ENCODE results near the gene ALOX15. TPM values are rescaled to one million over a fixed set of nuclear protein-coding genes. Genes with fewer than 3 reads are reported as not detected.

ALOX15 gene
- polyA plus RNA-seq, 4 donors = 0.17 to 1.1 (median 0.38) TPM

- DNase-seq (ENCODE audit: low read depth in 4 of 4, low spot score in 3 of 4) = no peak
Observed at GRCh38 chr17:4582101-4582501, 59.4 kb downstream of the ALOX15 start.

Other genes with a start within 250 kb of the ALOX15 start
- gene SPNS3, start 207.7 kb downstream of the ALOX15 start, polyA plus RNA-seq (ENCODE audit: insufficient read length in 4 of 4) = 1 to 10 TPM; 2.0 to 2.9 (median 2.3) TPM
- 10 to 100 TPM; 31.2 to 52.7 (median 44.5) TPM for gene SPNS2, start 142.8 kb downstream of the ALOX15 start, polyA plus RNA-seq (ENCODE audit: insufficient read length in 4 of 4)
- 10 to 100 TPM; 34.7 to 49.4 (median 40.0) TPM for gene MYBBP1A, start 86.3 kb downstream of the ALOX15 start, polyA plus RNA-seq (ENCODE audit: insufficient read length in 4 of 4)
- 10 to 100 TPM in 1 of 4 donors, 1 to 10 TPM in 3; 6.1 to 11.3 (median 8.2) TPM for gene GGT6, start 81.1 kb downstream of the ALOX15 start, polyA plus RNA-seq (ENCODE audit: insufficient read length in 4 of 4)
- gene SMTNL2, start 57.1 kb downstream of the ALOX15 start, polyA plus RNA-seq (ENCODE audit: insufficient read length in 4 of 4) = 10 to 100 TPM; 55.0 to 66.4 (median 60.5) TPM
- 10 to 100 TPM; 40.8 to 55.7 (median 50.3) TPM for gene PELP1, start 62.5 kb upstream of the ALOX15 start, polyA plus RNA-seq (ENCODE audit: insufficient read length in 4 of 4)
- 10 to 100 TPM; 29.2 to 34.7 (median 31.2) TPM for gene ARRB2, start 69.0 kb upstream of the ALOX15 start, polyA plus RNA-seq (ENCODE audit: insufficient read length in 4 of 4)
- gene MED11, start 89.8 kb upstream of the ALOX15 start, polyA plus RNA-seq (ENCODE audit: insufficient read length in 4 of 4) = 10 to 100 TPM; 24.0 to 28.8 (median 27.1) TPM
- under 1 TPM; 0.41 to 0.95 (median 0.45) TPM for gene ZMYND15, start 98.2 kb upstream of the ALOX15 start, polyA plus RNA-seq (ENCODE audit: insufficient read length in 4 of 4)
- gene CXCL16, start 98.2 kb upstream of the ALOX15 start, polyA plus RNA-seq (ENCODE audit: insufficient read length in 4 of 4) = 10 to 100 TPM; 12.5 to 15.6 (median 13.8) TPM
- 1 to 10 TPM in 3 of 4 donors, under 1 TPM in 1; 0.97 to 3.5 (median 1.9) TPM for gene TM4SF5, start 130.2 kb upstream of the ALOX15 start, polyA plus RNA-seq (ENCODE audit: insufficient read length in 4 of 4)
- 1 to 10 TPM in 1 of 4 donors, under 1 TPM in 3; 0.31 to 1.1 (median 0.42) TPM for gene VMO1, start 144.7 kb upstream of the ALOX15 start, polyA plus RNA-seq (ENCODE audit: insufficient read length in 4 of 4)
- 10 to 100 TPM in 1 of 4 donors, 1 to 10 TPM in 3; 3.8 to 14.9 (median 5.7) TPM for gene GLTPD2, start 147.3 kb upstream of the ALOX15 start, polyA plus RNA-seq (ENCODE audit: insufficient read length in 4 of 4)
- 100 to 1,000 TPM; 114 to 153 (median 122) TPM for gene PSMB6, start 154.5 kb upstream of the ALOX15 start, polyA plus RNA-seq (ENCODE audit: insufficient read length in 4 of 4)
- gene PLD2, start 165.5 kb upstream of the ALOX15 start, polyA plus RNA-seq (ENCODE audit: insufficient read length in 4 of 4) = 10 to 100 TPM; 36.2 to 39.4 (median 38.5) TPM
- gene MINK1, start 191.7 kb upstream of the ALOX15 start, polyA plus RNA-seq (ENCODE audit: insufficient read length in 4 of 4) = 10 to 100 TPM; 56.6 to 69.2 (median 59.0) TPM

All from right renal pelvis (tissue), 4 donors.